NCI-H2227 (cell line): ENCODE measurements around the gene KRTCAP2.
"Not testable (repeated sequence)": the region's sequence is repeated elsewhere in the genome, so short reads cannot be mapped to it uniquely, and the experiment has no call there.

Source experiments
- DNase-seq: peaks from one replicate; lab custom pipeline; 2025; ENCODE audit not compliant: unreplicated experiment; lab: John Stamatoyannopoulos, UW

Gene KRTCAP2

DNA sequence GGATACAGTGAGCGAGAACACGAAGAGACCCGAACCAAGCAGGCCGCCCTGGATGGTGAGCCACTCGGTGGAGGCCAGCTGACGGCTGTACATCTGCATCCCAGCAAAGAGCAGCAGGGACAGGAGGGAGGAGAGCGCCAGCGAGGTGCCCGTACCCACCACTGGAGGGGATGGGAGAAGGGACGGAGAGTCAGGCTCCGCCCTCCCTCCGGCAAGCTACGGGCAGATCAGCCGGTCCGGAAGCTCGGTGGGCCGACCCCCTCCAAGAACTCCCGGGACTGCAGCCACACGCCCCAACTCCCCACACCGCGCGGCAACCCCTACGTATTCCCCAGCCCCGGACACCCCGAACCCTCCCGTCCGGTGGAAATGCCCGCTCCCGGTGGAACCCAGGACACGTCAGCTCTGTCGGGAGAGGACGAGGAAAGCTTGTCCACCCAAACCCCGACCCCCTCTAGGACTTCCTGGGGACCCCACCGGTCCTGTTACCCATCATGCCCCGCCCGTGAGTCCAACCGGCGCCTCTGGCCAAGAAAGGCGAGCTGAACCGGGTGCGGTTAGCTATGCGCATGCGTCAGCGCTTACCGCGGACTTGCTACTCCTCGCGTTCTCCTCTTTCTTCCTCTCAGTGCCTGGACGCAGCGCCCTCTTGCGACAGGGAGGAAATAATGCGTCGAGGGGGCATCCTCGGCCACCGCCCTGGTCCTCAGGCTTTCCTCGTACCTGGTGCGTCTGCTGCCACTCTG is at the start of gene KRTCAP2:
Gene KRTCAP2, minus strand, starts transcription at position 573 of the 746 bp plus-strand sequence. Its CDS starts 80 bp downstream, at position 493.
- DNase-seq, result peak; percentile 98

DNA sequence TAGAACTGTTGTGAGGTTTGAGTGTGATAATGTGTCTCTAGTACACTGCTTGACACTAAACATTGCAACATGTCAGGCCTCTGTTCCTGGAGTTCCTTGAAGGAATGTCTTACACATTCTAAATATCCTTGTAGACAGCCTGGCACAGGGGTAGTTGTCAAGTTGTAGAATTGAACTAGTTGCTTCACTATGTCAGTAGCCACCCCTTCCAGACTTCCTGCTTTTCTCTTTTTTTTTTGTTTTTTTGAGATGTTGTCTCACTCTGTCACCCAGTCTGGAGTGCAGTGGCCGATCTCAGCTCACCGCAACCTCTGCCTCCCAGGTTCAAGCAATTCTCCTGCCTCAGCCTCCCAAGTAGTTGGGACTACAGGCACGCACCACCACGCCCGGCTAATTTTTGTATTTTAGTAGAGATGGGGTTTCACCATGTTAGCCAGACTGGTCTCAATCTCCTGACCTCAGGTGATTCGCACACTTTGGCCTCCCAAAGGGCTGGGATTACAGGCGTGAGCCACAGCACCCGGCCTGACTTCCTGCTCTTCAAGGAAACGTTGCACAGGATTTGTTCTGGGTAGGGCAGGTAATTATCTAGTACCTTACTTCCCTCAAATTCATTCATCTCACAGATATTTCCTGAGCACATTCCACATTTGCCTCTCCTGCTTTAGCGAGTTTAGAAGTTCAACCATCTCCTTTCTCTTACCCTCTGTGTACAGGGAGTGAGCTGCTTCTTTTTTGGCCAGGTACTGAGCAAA is 47.3 kb upstream of the KRTCAP2 start:
- not testable (repeated sequence) for DNase-seq

DNA sequence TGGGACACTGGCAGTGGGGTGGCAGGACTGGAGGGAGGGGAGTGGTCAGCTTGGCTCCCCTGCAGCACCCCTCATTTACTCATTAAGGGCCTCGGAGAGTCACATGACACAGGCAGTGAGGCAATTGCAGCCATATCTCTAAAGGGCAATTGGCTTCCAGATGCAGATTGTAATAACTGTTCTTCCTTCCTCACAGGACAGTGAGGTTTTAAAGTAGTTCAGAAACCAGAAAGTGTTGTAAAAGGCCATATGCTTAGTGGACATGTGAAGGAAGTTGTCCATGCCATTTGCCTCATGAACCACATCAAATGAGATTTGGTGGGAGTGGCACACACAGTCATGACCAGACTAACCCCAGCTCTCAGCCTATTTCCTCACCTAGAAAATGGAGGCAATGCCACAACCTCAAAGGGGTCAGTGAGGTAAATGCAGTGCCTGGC is 46.5 kb upstream of the KRTCAP2 start:
- peak; percentile 74 for DNase-seq

DNA sequence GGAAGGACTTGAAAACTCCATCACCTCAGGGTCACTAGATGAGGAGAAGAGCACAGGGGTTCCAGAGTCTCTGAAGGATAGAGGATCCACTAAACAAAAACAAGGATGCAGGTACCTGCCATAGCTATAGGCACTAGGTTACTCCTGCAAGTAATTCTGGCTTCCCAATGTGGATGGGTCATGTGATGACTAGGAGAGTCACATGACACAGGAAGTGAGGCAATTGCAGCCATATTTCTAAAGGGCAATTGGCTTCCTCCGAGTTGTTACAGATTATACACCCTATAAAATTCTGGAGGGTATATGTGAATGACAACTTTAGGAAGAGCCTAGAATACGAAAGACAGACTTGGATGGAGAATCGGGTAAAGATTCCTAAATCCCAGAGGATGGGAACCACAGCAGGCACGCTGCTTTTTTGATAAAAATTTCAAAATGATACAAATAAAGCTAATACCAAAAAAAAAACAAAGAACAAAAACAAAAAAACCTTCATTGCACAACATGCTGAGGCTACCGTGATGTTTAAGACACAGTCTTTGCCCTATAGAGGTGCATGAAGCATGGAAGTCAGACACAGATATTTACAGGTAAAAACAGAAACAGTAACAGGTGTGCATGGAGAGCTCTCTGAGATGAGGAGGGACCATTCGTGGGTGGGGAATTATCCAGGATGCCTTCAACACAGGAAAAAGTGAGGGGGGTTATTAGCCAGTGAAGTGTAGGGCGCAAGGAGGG is 45.9 kb upstream of the KRTCAP2 start:
- peak; percentile 90 for DNase-seq

DNA sequence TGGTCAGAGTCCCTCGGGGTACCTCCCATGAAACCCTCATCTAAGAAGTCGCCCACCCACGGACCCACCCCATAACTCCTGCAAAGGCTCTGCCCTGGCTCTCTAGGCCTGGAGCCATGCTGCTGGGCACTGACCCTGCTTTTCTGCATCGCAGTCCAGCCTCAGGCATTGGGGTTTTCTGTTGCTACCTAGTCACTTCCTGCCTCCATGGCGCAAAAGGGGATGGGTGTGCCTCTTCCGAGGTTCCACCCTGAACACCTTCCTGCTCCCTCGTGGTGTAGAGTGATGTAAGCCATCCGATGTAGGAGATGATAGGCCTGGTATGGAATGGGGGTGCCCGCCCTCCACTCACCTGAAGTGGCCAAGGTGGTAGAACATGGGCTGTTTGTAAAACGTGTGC is 41.6 kb upstream of the KRTCAP2 start:
- DNase-seq, result not testable (repeated sequence)

DNA sequence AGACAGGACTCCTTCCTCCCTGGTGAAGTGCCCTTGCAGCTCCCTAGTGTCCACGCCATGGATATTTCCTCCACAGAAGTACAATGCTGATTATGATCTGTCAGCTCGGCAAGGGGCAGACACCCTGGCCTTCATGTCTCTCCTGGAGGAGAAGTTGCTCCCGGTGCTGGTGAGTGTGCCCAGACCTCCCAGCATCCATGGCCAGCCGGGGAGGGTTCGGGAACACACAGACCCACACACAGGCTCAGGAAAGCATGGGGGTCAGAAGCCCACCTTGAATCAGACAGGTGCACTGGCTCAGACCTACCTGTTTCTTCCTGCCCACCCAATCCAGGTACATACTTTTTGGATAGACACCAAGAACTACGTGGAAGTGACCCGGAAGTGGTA is 38.9 kb upstream of the KRTCAP2 start:
- DNase-seq, result not testable (repeated sequence)

DNA sequence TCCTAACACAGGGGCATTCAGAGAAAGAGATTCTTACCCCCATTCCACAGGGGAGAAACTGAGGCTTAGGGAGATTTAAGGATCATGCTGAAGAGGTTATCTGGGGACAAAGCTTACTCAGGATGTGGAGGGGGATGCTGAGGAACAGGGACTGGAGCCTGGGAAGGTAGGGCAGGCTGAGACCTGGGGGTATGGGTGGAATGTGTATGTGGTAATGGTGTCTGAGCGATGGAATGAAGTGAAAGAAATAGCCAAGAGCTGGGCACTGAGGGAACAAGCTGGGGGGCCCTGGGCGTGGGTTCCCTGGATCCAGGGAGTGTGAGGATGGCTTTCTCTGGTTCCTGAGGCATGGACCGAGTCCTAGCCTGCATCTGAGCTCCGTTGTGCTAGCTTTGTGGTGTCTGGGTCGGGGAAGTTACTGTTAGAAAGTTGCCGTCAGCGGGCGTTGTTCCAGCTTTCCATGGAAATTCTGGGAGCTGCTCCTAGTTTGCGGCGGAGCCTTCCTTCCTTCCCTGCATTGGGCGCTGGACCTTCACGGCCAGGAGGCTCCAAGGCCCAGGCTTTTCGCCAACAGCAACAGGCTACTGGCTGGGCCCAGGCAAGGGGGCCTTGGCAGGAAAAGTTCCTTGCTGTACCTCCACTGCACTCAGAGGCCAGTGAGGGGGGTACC is 38.4 kb upstream of the KRTCAP2 start:
- not testable (repeated sequence) for DNase-seq

DNA sequence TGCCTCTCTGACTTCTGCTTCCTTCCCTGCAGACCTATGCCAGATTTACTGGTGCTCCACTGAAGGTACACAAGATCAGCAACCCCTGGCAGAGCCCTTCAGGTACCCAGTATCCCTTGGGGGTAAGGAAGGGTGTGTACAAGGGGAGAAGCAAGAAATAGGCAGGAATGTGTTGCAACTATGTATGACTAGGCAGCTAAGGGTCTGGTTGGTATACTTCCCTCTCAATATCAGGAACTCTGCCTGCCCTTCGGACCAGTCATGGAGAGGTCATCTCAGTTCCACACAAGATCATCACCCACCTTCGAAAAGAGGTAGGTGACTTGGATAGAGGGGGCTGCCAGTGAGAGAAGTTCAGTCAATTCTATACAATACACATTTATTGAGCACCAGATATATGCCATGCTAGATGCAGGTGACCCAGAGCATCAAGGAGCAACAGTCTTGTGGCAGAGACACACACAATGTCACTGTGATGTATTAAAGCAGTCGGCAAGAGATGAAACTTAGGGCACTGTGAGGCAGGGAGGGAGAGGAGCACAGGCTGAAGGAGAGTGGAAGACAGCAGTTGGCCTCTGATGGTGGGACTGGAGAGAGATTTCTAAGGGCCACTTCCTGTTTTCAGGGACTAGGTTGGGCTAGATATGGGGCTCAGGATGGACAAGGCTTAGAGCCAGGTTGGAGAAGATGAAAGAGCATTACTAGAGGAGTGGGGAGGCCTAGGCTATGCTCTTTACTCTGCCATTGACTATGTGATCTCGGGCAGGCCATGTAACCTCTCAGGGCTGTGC is 37.4 kb upstream of the KRTCAP2 start:
- DNase-seq, result no peak

DNA sequence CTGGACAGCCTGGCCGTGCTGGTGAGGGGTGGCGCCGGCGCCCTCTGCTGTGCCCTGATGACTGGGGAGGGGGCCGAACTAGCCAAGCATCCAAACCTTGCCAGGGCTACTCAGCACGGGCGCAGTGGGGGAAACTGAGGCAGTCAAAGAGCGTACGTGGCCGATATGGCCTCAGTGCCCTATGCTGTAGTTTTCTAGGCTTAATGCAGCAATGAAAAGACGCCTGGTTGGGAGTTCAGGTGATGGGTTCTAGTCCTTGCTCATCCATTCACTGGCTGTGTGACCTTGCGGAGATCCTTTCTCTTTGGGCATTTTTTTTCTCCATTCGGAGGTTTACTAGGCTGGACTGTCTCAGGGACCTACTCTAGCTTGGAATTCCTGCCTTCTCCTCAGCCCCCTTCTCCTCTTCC is 36.2 kb upstream of the KRTCAP2 start:
- DNase-seq, result no peak

DNA sequence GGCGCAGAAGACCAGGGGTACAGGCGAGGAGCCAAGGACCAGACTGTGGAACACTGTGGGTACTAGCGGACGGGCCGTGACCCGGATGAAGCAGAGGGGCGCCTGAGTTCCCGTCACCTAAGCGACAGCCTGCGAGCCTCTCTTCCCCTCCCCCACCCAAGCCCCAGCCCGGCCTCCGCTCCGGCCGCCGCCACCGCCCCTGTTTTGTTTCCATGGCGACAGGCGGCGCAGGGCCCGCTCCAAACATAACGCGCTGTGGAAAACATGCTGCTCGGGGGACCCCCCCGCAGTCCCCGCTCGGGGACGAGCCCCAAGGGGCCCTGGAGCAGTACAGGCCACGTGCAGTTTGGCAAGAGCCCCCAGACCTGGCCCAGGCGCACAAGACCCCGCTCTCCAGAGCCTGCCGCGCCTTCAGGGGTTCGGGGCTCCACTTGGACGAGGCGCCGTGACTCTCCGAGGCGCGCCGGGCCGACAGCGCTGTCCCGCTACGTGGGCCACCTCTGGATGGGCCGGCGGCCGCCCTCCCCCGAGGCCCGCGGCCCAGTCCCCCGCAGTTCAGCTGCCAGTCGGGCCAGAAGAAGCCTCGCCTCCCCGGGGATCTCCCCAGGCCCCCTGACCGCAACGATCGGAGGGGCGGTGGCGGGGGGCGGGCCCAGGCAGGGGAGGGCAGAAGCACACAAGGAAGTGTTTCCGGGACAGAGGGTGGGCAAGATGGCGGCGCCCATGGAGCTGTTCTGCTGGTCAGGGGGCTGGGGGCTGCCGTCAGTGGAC is 35.6 kb upstream of the KRTCAP2 start, which contains the start of gene MTX1:
Gene MTX1, plus strand, starts transcription at position 155 of the 771 bp plus-strand sequence. Its CDS starts 110 bp downstream, at position 265.
- peak; percentile 92 for DNase-seq

DNA sequence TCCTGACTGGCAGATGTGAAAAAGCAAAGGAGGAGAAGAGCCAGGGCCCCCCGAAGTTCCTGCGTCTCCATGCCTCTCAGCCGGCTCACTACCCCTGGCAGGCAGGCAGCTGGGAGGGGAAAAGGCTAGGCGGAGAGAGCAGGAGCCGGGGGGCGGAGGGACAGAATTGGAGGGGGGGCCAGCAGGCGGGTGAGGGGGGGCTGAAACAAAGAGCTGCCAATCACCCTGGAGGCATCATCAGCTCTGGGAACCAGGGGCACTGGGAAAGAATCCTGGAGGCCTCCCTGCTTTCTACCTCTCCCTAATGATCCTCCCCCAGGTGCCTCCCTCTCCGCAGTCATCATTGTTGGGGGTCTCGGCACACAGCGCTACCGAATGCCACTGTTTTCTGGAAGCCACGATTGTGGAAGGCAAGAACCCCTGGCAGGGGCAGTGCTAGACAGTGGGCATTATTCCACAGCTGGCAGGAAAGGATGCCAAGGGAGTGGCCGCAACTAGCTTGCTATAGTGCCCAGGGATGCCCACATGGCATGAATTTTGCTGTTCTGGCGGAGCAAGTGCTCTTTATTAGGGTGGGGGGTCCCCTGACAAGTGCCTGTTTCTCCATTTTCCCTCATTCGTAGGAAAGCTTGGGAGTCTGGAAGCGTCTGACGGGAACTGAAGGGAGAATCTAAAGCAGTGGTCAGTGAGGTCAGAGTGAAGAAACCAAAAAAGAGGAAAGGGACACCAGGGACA is 34.9 kb upstream of the KRTCAP2 start, which contains the start of gene THBS3:
Gene THBS3, minus strand, starts transcription at position 92 of the 735 bp plus-strand sequence. Its CDS starts 21 bp downstream, at position 71.
- peak; percentile 89 for DNase-seq

DNA sequence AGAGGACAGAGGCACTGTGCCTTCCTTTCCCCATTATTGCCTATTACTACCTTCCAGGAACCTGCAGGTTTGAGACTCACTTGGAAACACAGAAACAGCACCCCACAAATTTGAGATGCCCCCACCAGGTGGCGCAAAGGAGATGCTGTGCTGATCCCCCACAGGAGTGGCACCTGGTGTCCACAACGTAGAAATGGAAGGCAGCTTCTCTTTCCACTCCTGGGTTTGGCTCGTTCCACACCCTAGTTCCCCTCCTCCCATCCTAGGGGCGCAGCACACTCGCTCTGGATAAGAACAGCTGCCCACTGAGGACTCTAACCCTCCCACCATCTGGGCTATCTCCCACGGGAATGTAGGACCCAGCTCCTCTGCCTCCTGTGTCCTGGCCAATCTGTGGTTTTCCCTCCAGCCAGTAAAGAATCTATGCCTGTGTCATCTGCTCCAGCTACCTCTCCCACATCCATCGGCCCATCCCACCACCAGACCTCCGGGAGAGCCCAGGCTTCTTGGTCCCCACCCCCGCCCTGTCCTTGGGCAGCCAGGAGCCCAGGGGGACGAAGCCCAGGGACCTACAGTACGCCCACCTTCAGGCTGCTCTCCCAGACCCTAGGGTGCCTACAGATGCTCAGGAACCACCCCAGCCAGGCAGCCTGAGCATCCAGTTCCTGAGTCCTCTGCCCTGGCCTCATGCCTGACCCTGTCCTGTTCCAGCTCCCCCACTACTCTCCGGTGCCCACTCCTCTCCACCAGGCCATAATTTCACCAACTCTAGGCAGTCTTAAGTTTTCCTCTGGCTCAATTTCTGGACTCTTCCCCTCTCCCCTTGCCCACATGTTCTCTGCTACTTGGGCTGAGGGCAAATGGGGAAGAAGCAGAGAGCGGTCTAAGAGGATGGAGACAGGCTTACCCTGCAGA is 34.0 kb upstream of the KRTCAP2 start:
- peak; percentile 90 for DNase-seq

DNA sequence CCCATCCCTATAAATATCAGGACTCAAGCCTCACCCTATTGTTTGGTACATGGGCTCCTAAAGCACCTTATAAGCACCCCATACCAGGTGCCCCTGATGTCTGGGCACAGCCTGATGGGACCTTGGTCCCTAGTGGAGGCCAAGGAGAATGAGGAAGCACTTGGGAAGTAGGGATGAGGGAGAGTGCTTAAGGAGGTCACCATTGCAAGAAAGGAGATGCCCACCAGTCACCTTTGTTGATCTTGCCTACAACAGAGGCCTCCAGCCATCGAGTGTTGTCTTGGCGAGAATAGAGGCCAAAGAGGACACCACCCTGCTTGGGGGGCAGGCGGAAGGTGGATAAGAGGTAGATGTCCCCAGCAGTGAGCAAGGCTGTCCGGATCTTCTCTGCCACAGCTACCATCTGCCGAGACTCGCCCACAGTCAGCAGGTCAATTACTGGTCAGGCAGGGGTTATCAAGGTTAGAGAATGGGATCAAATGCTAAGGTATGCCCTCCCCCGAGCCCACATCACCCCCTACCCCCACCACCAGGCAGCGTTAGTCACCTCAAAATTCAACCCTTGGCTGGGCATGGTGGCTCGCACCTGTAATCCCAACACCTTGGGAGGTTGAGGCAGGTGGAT is 33.0 kb upstream of the KRTCAP2 start:
- DNase-seq, result no peak

DNA sequence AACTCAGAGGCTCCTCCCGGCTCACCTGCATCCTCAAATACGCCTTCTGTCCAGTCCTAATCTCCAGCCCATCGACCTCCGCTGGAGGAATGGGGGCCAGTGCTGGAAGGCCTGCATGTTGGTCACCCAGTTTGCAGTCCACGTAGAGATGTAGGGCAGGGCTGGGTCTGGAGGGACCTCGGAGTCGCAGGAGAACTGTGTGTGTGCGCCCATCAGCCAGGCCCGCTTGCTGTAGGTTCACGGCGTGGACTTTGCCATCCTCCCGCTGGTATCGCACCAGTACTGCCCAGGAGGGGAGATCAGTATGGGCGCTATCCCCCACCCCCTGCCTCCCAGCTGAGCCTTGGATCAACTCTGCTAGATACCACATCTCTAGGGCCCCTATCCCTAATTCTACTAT is 31.9 kb upstream of the KRTCAP2 start:
- no peak for DNase-seq

DNA sequence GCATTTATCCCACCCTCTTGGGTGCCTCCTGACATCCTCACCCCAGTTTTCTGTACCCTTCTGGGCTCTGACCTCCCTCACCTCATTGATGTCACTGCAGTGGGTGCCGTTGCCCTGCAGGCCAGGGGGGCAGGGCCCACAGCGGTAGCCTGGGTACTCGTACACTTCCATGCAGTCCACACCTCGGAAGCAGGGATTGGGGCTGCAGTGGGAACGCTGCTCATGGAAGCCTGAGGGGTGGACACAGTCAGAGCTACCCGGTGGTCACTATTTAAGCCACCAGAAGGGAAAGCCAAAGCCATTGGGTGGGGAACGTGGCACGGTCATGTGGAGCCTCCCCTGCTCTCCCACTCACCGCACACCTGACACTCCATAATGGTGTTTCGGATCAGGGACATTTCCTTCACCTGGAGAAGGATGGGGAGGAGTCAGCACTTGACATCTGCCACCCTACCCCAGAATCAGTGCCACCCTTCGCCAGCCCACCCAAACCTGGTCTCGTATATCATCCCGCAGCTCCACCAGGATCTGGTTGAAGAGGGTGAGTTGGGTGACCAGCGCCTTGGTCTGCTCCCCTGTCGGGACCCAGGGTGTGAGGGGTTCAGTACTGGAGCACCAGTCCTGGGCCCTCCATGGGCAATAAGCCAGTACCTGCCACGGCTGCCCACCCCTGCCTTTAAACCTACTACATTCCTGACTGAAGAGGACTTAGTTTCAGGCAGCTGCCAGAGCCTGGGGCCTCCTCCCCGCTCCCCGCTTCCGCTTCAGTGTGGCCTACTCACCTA is 29.8 kb upstream of the KRTCAP2 start:
- DNase-seq, result no peak

DNA sequence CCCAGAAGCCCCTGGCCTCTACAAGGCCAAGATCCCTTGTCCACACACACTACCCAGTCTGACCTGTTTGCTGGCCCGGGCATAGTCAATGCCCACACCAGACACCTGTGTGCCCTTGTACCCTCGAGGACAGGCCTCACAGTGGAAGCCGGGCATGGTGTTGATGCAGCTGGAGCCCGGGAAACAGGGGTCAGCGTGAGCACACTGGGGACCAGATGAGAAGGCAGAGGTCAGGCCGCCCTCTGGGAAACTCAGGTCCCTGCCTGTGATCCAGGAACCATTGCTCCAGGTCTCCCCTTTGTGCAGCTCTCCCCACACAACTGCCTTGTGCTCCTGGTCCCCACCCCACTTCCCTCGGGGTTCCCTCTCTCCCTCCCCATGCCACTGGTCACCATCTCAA is 29.1 kb upstream of the KRTCAP2 start:
- no peak for DNase-seq
